ENCODE data around the gene UBXN6. TPM values are rescaled to one million over a fixed set of nuclear protein-coding genes. Genes with fewer than 3 reads are reported as not detected.
A peak's percentile ranks its signal among the peaks of the same experiment; 100 is the strongest.

The UBXN6 gene
- total and polyA plus RNA-seq, 7 donors: 110 to 274 (median 134) TPM

GRCh38 chr19:4400135-4400936, 57.3 kb downstream of the UBXN6 start, which contains the start of gene SH3GL1:
Gene SH3GL1, minus strand, starts transcription at chr19:4400547. Its CDS starts 179 bp downstream, at chr19:4400368.
- WGBS, 3 donors: 0 to 1% (median 1%) methylated on average over 46 to 90 of the region's 90 CpGs
- H3K4me1 ChIP-seq: peaks cover 40% of the 10 kb centered on the region
- no peaks in the 10 kb centered on the region for H3K9me3 ChIP-seq
- DNase-seq: peak; percentile 88 to 92
- peak; percentile 97 for TF ChIP-seq CTCF (IDR thresholded peaks at IDR 0.05)
- H3K4me3 ChIP-seq: peak within 1 kb of the TSS; percentile 84
- peaks cover 0 to 9% of the 10 kb centered on the region in 2 donors for H3K36me3 ChIP-seq (ENCODE audit: insufficient read depth in 1 of 2, low read depth in 1 of 2)
- intact Hi-C loops (cut with DNase I): loop anchor here (2.0 to 5.0 kb wide), 2 partner anchors 30 to 57 kb away; partner anchors contain the start of gene UBXN6 (in 2 of the 2)
- ATAC-seq: peak; percentile 67 to 79 (median 72)
- H3K27ac ChIP-seq: peak within 1 kb of the TSS; percentile 96
- no peaks in the 10 kb centered on the region for H3K27me3 ChIP-seq (ENCODE audit: insufficient read depth in 3 of 3, low read length in 2 of 3)

GRCh38 chr19:4399812-4400134, 57.8 kb downstream of the UBXN6 start:
- DNase-seq: no peak
- Histone ChIP-seq H3K27me3 (ENCODE audit: insufficient read depth in 3 of 3, low read length in 2 of 3) (no peaks in the 10 kb centered on the region), H3K36me3 (ENCODE audit: insufficient read depth in 1 of 2, low read depth in 1 of 2) (peaks cover 0 to 15% of the 10 kb centered on the region in 2 donors), H3K4me1 (peaks cover 40% of the 10 kb centered on the region), H3K27ac (peak overlapping the region; percentile 96), H3K4me3 (peak overlapping the region; percentile 84), H3K9me3 (no peaks in the 10 kb centered on the region)
- ATAC-seq: peak; percentile 9 to 20 (median 16)
- intact Hi-C loops (cut with DNase I): loop anchor here (2.0 to 5.0 kb wide), 2 partner anchors 29 to 58 kb away; partner anchors contain the start of gene UBXN6 (in 2 of the 2)
- 0% methylated on average over 10 to 12 of the region's 12 CpGs for WGBS, 3 donors
- no peak for TF ChIP-seq CTCF (IDR thresholded peaks at IDR 0.05)

- DNase-seq (no peak), ATAC-seq (no peak)
- H3K9me3 ChIP-seq: no peaks in the 10 kb centered on the region
- no peaks in the 10 kb centered on the region for H3K27me3 ChIP-seq (ENCODE audit: insufficient read depth in 3 of 3, low read length in 2 of 3)
- H3K36me3 ChIP-seq (ENCODE audit: insufficient read depth in 1 of 2, low read depth in 1 of 2): peaks cover 0 to 16% of the 10 kb centered on the region in 2 donors
- TF ChIP-seq CTCF (IDR thresholded peaks at IDR 0.05): no peak
- peaks cover 47% of the 10 kb centered on the region for H3K4me1 ChIP-seq
- intact Hi-C loops (cut with DNase I): no loop called here
- WGBS, 3 donors: 39 to 56% (median 41%) methylated on average over 15 of the region's 15 CpGs
- peak overlapping the region; percentile 6 for H3K4me3 ChIP-seq
- H3K27ac ChIP-seq: peak overlapping the region; percentile 30
These were observed 60.4 kb downstream of the UBXN6 start for GRCh38 chr19:4396949-4397783.

Other genes with a start within 250 kb of the UBXN6 start
- gene EBI3, start 228.3 kb downstream of the UBXN6 start, total RNA-seq: under 1 TPM; 0.48 to 0.64 (median 0.58) TPM
- gene EBI3, start 228.3 kb downstream of the UBXN6 start, polyA plus RNA-seq: under 1 TPM; 0.19 to 0.77 (median 0.27) TPM
- 10 to 100 TPM; 11.7 to 21.6 (median 14.5) TPM for gene YJU2, start 210.7 kb downstream of the UBXN6 start, total RNA-seq
- 10 to 100 TPM; 17.7 to 39.9 (median 27.4) TPM for gene YJU2, start 210.7 kb downstream of the UBXN6 start, polyA plus RNA-seq
- 1 to 10 TPM in 1 of 4 donors, under 1 TPM in 2, not detected in 1; 0.42 to 1.6 (median 0.61) TPM for gene SHD, start 178.5 kb downstream of the UBXN6 start, total RNA-seq
- 1 to 10 TPM in 1 of 3 donors, under 1 TPM in 2; 0.04 to 2.1 (median 0.08) TPM for gene SHD, start 178.5 kb downstream of the UBXN6 start, polyA plus RNA-seq
- gene TMIGD2, start 155.4 kb downstream of the UBXN6 start, total RNA-seq: under 1 TPM in 1 of 4 donors, not detected in 3; 0.20 TPM
- under 1 TPM in 2 of 3 donors, not detected in 1; 0.10 to 0.18 TPM for gene TMIGD2, start 155.4 kb downstream of the UBXN6 start, polyA plus RNA-seq
- gene FSD1, start 153.2 kb downstream of the UBXN6 start, total RNA-seq: not detected
- gene FSD1, start 153.2 kb downstream of the UBXN6 start, polyA plus RNA-seq: under 1 TPM in 1 of 3 donors, not detected in 2; 0.08 TPM
- 1 to 10 TPM in 2 of 4 donors, under 1 TPM in 2; 0.60 to 3.7 (median 1.2) TPM for gene STAP2, start 119.0 kb downstream of the UBXN6 start, total RNA-seq
- 1 to 10 TPM in 1 of 3 donors, under 1 TPM in 2; 0.31 to 1.2 (median 0.53) TPM for gene STAP2, start 119.0 kb downstream of the UBXN6 start, polyA plus RNA-seq
- 10 to 100 TPM; 10.3 to 16.4 (median 13.2) TPM for gene MPND, start 114.2 kb downstream of the UBXN6 start, total RNA-seq
- gene MPND, start 114.2 kb downstream of the UBXN6 start, polyA plus RNA-seq: 10 to 100 TPM in 1 of 3 donors, 1 to 10 TPM in 2; 7.4 to 12.4 (median 9.7) TPM
- 10 to 100 TPM; 16.0 to 26.6 (median 21.6) TPM for gene SH3GL1, start 57.2 kb downstream of the UBXN6 start, total RNA-seq
- gene SH3GL1, start 57.2 kb downstream of the UBXN6 start, polyA plus RNA-seq: 10 to 100 TPM; 18.2 to 85.6 (median 27.1) TPM
- gene CHAF1A, start 55.2 kb downstream of the UBXN6 start, total RNA-seq: 10 to 100 TPM in 1 of 4 donors, 1 to 10 TPM in 3; 5.6 to 10.3 (median 7.7) TPM
- 10 to 100 TPM in 1 of 3 donors, 1 to 10 TPM in 2; 5.9 to 12.8 (median 6.4) TPM for gene CHAF1A, start 55.2 kb downstream of the UBXN6 start, polyA plus RNA-seq
- 10 to 100 TPM; 32.3 to 47.7 (median 39.5) TPM for gene HDGFL2, start 14.5 kb upstream of the UBXN6 start, total RNA-seq
- gene HDGFL2, start 14.5 kb upstream of the UBXN6 start, polyA plus RNA-seq: 10 to 100 TPM; 33.4 to 56.4 (median 51.3) TPM
- 100 to 1,000 TPM; 115 to 309 (median 183) TPM for gene PLIN4, start 60.7 kb upstream of the UBXN6 start, total RNA-seq
- 10 to 100 TPM; 29.0 to 97.8 (median 50.4) TPM for gene PLIN4, start 60.7 kb upstream of the UBXN6 start, polyA plus RNA-seq
- gene PLIN5, start 77.4 kb upstream of the UBXN6 start, total RNA-seq: 100 to 1,000 TPM in 2 of 4 donors, 10 to 100 TPM in 2; 61.7 to 143 (median 118) TPM
- gene PLIN5, start 77.4 kb upstream of the UBXN6 start, polyA plus RNA-seq: 10 to 100 TPM; 14.5 to 96.8 (median 22.8) TPM
- 1 to 10 TPM in 1 of 4 donors, under 1 TPM in 2, not detected in 1; 0.42 to 1.8 (median 0.53) TPM for gene LRG1, start 82.2 kb upstream of the UBXN6 start, total RNA-seq
- under 1 TPM; 0.09 to 0.42 (median 0.15) TPM for gene LRG1, start 82.2 kb upstream of the UBXN6 start, polyA plus RNA-seq
- gene SEMA6B, start 101.9 kb upstream of the UBXN6 start, total RNA-seq: 10 to 100 TPM in 2 of 4 donors, 1 to 10 TPM in 2; 6.2 to 11.7 (median 10.0) TPM
- gene SEMA6B, start 101.9 kb upstream of the UBXN6 start, polyA plus RNA-seq: 1 to 10 TPM; 2.3 to 7.1 (median 5.6) TPM
- gene TNFAIP8L1, start 181.7 kb upstream of the UBXN6 start, total RNA-seq: 1 to 10 TPM; 3.1 to 5.1 (median 3.8) TPM
- gene TNFAIP8L1, start 181.7 kb upstream of the UBXN6 start, polyA plus RNA-seq: 1 to 10 TPM; 2.4 to 3.5 (median 2.8) TPM
- 10 to 100 TPM; 11.4 to 24.0 (median 19.1) TPM for gene MYDGF, start 212.5 kb upstream of the UBXN6 start, total RNA-seq
- gene MYDGF, start 212.5 kb upstream of the UBXN6 start, polyA plus RNA-seq: 100 to 1,000 TPM in 1 of 3 donors, 10 to 100 TPM in 2; 23.9 to 164 (median 40.0) TPM

Measured in psoas muscle (tissue), 8 donors.